Activated CD4-positive, alpha-beta T cell treated with anti-CD3 and anti-CD28 coated beads for 24 hours (primary cell): ENCODE results near the gene KRT86.

Source experiments
- DNase-seq, 2 donors: peaks; one replicate each; pipeline ENCODE4 v3.0.0-alpha.2; 2020; ENCODE audit warnings: low read depth in 2 of 2

KRT86 gene

GRCh38 chr12:52274521-52275120 lies at the start of gene KRT86:
Gene KRT86, plus strand, starts transcription at chr12:52274645. Its CDS starts 27,272 bp downstream, at chr12:52301917.
- no peak for DNase-seq

DNA sequence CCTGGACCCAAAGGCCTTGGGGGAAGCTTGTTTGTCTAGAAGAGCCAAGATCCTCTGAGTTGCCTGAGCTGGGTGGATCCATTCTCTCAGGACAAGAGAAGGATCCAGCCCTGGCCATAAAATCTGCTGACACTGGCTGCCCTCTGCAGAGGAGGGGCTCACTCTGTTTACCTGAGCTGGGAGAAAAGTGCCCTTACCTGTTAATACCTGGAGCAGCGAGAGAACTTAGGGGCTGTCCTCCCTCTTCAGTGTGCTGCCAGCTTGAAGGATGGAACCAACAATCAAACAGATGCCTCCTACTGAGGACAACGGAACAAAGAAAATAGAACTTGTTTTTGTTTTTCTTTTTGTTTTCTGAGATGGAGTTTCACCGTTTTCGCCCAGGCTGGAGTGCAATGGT lies 48.7 kb upstream of the KRT86 start:
- DNase-seq: no peak

GRCh38 chr12:52226446-52226845 lies 48.0 kb upstream of the KRT86 start:
- DNase-seq: no peak

DNA sequence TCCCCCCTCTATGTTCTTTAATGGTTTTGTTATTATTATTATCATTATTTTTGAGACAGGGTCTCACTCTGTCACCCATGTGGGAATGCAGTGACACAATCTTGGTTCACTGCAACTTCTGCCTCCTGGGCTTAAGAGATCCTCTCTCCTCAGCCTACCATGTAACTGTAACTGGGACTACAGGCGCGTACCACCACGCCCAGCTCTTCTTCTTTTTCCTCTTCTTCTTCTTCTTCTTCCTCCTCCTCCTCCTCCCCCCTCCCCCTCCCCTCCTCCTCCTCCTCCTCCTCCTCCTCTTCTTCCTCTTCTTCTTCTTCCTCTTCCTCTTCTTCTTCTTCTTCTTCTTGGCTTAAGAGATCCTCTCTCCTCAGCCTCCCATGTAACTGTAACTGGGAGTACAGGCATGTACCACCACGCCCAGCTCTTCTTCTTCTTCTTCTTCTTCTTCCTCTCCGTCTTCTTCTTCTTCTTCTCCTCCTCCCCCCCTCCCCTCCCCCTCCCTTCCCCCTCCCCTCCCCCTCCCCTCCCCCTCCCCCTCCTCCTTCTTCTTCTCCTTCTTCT lies 46.8 kb upstream of the KRT86 start:
- no peak for DNase-seq

- no peak for DNase-seq
Observed at GRCh38 chr12:52228366-52228765, 46.1 kb upstream of the KRT86 start.

- no peak for DNase-seq
Observed at GRCh38 chr12:52228931-52229330, 45.5 kb upstream of the KRT86 start.

DNA sequence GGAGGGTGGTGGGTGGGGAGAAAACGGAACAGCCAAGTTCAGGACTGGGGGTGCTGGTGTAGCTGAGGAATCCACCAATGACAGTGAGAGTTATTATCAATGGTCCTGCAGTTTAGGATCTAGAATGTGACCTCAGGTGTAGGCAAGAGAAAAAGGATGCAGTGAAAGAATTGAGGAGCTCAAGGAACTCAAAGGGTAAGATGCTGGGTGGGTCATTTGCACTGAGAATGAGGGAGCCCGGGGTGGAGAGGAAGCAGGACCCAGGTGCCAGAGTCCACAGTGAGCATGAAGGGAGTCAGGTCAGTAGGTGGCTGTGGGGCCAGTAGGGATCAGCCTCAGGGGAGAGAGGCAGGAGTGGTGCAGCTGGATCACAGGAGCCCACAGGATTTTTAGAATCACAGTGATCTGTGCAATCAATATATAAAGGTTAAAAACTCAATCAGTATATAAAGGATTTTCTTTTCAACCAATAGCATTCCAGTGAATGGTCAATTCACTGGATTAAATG lies 44.6 kb upstream of the KRT86 start:
- DNase-seq: no peak

- no peak for DNase-seq
Observed at GRCh38 chr12:52230364-52231281, 43.8 kb upstream of the KRT86 start.

GRCh38 chr12:52231305-52232202 lies 42.9 kb upstream of the KRT86 start:
- no peak for DNase-seq

GRCh38 chr12:52232203-52232673 lies 42.2 kb upstream of the KRT86 start:
- no peak for DNase-seq

DNA sequence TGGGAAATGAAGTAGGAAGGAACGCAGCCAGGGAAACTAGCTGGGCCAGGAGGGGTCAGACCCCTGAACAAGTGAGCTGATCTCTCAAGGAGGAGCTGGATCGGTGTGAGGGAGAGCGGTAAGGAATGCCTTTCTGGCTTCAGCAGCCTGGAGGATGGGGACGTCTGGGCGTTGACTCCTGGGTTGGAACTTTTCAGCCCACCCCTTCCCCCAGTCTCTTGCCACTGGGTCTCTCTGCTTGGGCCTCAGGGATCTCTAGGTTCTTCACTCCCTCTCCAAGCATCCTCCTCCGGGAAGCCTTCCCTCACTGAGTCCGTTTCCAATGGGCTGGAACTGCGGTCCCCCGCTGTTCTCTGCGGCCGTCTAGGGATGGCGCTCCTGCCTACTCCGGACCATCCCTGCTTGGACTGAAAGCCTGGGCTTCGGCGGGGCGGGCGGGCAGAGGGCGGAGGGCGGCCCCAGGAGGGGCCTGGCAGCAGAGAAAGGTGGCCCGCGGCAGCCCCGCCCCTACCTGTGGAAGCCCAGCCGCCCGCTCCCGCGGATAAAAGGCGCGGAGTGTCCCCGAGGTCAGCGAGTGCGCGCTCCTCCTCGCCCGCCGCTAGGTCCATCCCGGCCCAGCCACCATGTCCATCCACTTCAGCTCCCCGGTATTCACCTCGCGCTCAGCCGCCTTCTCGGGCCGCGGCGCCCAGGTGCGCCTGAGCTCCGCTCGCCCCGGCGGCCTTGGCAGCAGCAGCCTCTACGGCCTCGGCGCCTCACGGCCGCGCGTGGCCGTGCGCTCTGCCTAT lies 41.6 kb upstream of the KRT86 start, which contains the start of gene KRT7:
Gene KRT7, plus strand, starts transcription at position 570 of the 788 bp plus-strand sequence. Its CDS starts 54 bp downstream, at position 624.
- DNase-seq: no peak

- no peak for DNase-seq
Observed at GRCh38 chr12:52233462-52234207, 40.8 kb upstream of the KRT86 start.

- no peak for DNase-seq
Observed at GRCh38 chr12:52234223-52234810, 40.1 kb upstream of the KRT86 start.

DNA sequence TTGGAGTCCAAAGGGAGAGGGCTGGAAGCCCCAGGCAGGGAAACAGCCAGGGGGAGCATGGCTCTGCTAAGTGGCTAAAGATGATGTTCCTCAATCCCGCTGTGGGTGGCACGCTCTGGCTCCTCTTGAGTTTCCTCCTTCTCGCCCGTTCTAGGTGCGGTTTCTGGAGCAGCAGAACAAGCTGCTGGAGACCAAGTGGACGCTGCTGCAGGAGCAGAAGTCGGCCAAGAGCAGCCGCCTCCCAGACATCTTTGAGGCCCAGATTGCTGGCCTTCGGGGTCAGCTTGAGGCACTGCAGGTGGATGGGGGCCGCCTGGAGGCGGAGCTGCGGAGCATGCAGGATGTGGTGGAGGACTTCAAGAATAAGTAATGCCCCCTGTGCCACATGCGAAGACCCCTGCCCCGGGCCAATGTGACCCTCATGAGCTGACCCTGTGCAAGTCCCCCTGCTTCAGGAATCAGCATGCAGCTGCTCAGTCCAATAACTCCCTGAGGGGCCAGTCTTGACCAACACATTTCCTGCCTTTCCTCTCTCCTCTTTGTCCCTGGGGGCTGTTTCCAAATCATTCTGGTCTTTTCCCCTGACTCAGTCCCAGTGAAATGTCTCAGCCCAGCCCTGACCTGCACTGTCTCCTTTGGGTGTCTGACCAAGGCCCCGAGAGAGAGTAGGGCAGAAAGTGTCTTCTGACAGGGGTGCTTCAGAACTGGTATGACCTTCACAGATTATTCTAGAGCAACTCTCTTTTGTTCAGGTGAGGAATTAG lies 39.3 kb upstream of the KRT86 start:
- DNase-seq: no peak

GRCh38 chr12:52235822-52236361 lies 38.6 kb upstream of the KRT86 start:
- DNase-seq: no peak

DNA sequence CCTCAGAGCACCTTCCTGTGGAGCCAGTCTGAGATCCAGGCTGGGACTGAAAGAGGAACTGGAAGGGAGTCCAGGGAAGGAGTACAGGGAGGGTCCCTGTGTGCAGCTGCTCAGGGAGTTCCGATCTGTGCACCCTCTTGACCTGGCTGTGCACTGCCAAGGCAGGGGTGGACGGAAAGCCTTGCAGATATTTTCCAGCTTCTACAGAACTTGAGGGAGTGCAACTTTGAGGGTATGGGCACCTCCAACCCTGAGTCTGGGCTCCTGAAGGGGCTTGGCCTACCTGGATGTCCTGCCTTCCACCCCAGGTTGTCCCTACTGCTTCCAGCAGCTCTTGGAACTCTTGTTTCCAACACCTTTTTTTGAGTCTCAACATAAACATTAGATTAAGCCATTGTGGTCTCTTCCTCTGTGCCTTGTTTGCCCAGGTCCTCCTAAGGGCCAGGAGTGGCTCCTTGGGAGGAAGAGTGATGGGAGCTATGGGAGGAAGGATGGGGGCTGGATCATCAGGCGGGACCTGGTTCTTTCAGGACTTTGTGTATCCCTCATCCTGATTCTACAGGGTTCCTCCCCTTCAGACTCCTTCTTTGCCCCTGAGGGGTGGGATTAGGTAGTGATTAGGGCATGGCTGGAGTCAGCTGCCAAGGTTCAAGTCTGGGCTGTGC lies 37.9 kb upstream of the KRT86 start:
- DNase-seq: no peak

GRCh38 chr12:52238207-52238840 lies 36.1 kb upstream of the KRT86 start:
- no peak for DNase-seq
